ENCODE results near the gene TLE7.

Gene TLE7

DNA sequence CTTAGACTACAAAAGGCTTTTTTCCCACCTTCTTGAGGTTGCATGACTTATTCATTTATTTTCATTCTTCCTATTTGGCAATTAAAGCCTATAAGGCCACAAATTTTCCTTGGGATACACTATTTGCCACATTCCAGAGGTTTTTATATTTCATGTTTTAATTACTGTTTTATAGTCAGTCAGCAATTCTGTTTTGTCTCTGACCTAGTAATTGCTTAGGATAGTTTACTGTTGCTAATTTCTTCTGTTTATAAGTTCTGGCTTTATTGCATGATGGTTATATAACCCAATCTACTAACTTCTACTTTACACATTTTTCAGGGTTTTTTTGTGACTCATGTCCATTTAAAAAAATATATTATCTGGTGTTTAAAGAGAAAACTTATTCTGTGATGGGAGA, 17.7 kb upstream of the TLE7 start:
- TF ChIP-seq, protein P1, sequence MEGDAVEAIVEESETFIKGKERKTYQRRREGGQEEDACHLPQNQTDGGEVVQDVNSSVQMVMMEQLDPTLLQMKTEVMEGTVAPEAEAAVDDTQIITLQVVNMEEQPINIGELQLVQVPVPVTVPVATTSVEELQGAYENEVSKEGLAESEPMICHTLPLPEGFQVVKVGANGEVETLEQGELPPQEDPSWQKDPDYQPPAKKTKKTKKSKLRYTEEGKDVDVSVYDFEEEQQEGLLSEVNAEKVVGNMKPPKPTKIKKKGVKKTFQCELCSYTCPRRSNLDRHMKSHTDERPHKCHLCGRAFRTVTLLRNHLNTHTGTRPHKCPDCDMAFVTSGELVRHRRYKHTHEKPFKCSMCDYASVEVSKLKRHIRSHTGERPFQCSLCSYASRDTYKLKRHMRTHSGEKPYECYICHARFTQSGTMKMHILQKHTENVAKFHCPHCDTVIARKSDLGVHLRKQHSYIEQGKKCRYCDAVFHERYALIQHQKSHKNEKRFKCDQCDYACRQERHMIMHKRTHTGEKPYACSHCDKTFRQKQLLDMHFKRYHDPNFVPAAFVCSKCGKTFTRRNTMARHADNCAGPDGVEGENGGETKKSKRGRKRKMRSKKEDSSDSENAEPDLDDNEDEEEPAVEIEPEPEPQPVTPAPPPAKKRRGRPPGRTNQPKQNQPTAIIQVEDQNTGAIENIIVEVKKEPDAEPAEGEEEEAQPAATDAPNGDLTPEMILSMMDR (IDR thresholded peaks at IDR 0.05; ENCODE audit: borderline replicate concordance, control extremely low read depth, extremely low read depth, insufficient read depth, missing control alignments): no peak
- no peak for DNase-seq (ENCODE audit: low spot score)
- in situ Hi-C loops (cut with MboI; ENCODE audit: low sequenced_read_pairs, unreplicated experiment): no loop called here

DNA sequence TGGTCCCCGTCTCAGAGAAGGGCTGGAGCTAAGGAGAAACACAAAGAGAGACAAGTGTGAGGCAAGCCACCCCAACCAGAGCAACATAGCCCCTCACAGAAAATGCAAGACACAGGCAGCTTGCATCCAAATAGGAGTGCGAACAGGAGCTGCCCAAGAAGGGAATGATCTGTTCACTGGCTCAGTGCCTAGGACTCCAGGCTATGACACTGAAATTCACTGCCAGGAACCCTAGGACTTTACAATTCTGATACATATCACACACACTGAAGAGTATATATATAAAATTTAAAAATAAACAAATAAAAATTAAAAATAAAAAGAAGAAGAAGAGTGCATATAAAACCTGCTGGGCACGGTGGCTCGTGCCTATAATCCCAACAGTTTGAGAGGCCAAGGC, 14.9 kb upstream of the TLE7 start:
- TF ChIP-seq, protein P1 (IDR thresholded peaks at IDR 0.05; ENCODE audit: borderline replicate concordance, control extremely low read depth, extremely low read depth, insufficient read depth, missing control alignments): no peak
- in situ Hi-C loops (cut with MboI; ENCODE audit: low sequenced_read_pairs, unreplicated experiment): no loop called here
- DNase-seq (ENCODE audit: low spot score): no peak

DNA sequence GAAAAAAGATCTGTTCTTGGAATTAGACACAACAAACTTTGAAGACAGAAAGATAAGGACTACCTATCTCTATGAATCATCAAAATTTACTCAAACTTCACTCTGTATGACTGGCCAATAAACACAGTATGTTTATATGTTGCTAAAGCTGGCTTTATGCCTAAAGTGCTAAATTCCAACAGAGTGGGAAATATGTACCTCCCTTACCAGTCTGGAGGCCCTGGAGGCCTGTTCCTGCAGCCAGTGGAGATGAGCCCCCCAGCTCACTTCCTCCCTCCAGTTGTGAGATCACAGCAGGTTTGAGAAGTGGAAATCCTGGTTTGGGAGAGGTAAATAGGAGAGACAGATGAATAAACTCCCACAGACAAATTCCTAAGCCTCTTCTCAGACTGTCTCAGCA, 11.2 kb upstream of the TLE7 start:
- in situ Hi-C loops (cut with MboI; ENCODE audit: low sequenced_read_pairs, unreplicated experiment): no loop called here
- DNase-seq (ENCODE audit: low spot score): no peak
- TF ChIP-seq, protein P1 (IDR thresholded peaks at IDR 0.05; ENCODE audit: borderline replicate concordance, control extremely low read depth, extremely low read depth, insufficient read depth, missing control alignments): no peak

DNA sequence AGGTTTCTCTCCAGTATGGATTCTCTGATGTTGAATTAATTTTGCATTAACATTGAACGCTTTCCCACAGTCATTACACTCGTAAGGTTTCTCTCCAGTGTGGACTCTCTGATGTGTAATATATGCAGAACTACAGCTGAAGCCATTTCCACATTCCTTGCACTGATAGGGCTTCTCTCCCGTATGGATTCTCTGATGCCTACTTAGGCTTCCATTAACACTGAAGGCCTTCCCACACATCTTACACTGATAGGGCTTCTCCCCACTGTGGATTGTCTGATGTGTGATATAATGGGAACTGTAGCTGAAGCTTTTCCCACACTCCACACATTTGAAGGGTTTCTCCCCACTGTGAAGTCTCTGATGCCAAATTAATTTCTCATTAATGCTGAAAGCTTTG, 7.2 kb upstream of the TLE7 start:
- TF ChIP-seq, protein P1 (IDR thresholded peaks at IDR 0.05; ENCODE audit: borderline replicate concordance, control extremely low read depth, extremely low read depth, insufficient read depth, missing control alignments): no peak
- in situ Hi-C loops (cut with MboI; ENCODE audit: low sequenced_read_pairs, unreplicated experiment): no loop called here
- DNase-seq (ENCODE audit: low spot score): no peak

DNA sequence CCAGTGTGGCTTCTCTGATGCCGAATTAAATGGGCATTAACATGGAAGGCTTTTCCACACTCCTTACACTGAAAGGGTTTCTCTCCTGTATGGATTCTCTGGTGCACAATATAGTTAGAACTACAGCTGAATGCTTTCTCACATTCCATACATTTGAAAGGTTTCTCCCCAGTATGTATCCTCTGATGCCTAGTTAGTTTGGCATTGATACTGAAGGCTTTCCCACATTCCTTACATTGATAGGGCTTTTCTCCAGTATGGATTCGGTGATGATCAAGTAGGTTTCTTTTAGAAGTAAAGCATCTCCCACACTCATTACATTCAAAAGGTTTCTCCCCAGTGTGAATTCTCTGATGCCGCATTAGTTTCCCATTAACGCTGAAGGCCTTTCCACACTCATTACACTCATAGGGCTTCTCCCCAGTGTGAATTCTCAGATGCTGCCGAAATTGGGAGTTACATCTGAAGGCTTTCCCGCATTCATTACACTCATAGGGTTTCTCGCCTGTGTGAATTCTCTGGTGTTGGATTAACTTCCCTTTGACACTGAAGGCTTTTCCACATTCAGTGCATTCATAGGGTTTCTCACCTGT, 6.5 kb upstream of the TLE7 start:
- in situ Hi-C loops (cut with MboI; ENCODE audit: low sequenced_read_pairs, unreplicated experiment): no loop called here
- no peak for DNase-seq (ENCODE audit: low spot score)
- TF ChIP-seq, protein P1 (IDR thresholded peaks at IDR 0.05; ENCODE audit: borderline replicate concordance, control extremely low read depth, extremely low read depth, insufficient read depth, missing control alignments): no peak

DNA sequence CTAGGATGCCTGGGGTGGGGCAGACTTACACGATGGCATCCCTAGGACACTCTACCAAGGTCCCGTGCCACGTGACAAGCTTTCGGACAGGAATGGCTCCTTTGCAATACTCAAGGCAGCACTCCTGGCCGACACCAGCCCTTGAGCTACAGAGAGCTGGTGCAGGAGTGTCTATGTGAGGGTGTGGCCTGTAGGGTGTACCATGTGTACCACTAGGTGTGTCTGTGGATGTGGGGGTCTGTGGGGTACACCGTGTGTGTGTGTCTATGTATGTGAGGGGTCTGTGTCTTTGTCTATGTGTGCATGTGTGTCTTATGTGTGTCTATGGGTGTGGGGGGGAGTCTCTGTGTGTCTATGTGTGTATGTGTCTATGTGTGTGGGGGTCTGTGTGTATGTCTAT, 1.9 kb upstream of the TLE7 start:
- DNase-seq (ENCODE audit: low spot score): no peak
- in situ Hi-C loops (cut with MboI; ENCODE audit: low sequenced_read_pairs, unreplicated experiment): no loop called here
- TF ChIP-seq, protein P1 (IDR thresholded peaks at IDR 0.05; ENCODE audit: borderline replicate concordance, control extremely low read depth, extremely low read depth, insufficient read depth, missing control alignments): no peak

Data from GM13976 (cell line).